ENCODE measurements around the gene COMMD7. TPM values are rescaled to one million over a fixed set of nuclear protein-coding genes. Genes with fewer than 3 reads are reported as not detected.

COMMD7 gene
- total and polyA plus RNA-seq, 9 of the 15 experiments (the other 6 are each of a cell fraction or from before 2014, with no cell fraction given) = 11.9 to 69.1 (median 34.7) TPM

- TF ChIP-seq AFF1 (IDR thresholded peaks at IDR 0.05; ENCODE audit: low read depth in 1 of 2, partially characterized antibody in 2 of 2) (no peak), CC2D1A (IDR thresholded peaks at IDR 0.05) (peak; percentile 80; the same call in 1 of the 2 replicates), PHF20 (IDR thresholded peaks at IDR 0.05; ENCODE audit: partially characterized antibody) (no peak), ZNF217 (CRISPR knock-in tag; IDR thresholded peaks at IDR 0.05) (no peak), ZNF384 (IDR thresholded peaks at IDR 0.05; ENCODE audit: low read depth, low read length) (peak; percentile 52; the same call in 1 of the 2 replicates), REST (IDR thresholded peaks at IDR 0.05; ENCODE audit: borderline replicate concordance) (peak; percentile 93), REST (CRISPR knock-in tag; IDR thresholded peaks at IDR 0.05; ENCODE audit: low read depth) (no peak)
These were observed 68.9 kb downstream of the COMMD7 start (continued) for GRCh38 chr20:32674362-32674789.
